ENCODE data around the gene OR10J5. TPM values are rescaled to one million over a fixed set of nuclear protein-coding genes. Genes with fewer than 3 reads are reported as not detected.

Gene OR10J5
- total RNA-seq, 2 experiments from 2014 or later, result not detected

- no peaks in the 10 kb centered on the region for H3K9me3 ChIP-seq (ENCODE audit: low read length)
- no peak for DNase-seq (ENCODE audit: low spot score)
- BruUV-seq (replicated peaks), result no TSS peak
- no peak for TF ChIP-seq EZH2phosphoT487 (IDR thresholded peaks at IDR 0.05; ENCODE audit: borderline replicate concordance, low read depth, low read length)
- TF ChIP-seq, protein P1, sequence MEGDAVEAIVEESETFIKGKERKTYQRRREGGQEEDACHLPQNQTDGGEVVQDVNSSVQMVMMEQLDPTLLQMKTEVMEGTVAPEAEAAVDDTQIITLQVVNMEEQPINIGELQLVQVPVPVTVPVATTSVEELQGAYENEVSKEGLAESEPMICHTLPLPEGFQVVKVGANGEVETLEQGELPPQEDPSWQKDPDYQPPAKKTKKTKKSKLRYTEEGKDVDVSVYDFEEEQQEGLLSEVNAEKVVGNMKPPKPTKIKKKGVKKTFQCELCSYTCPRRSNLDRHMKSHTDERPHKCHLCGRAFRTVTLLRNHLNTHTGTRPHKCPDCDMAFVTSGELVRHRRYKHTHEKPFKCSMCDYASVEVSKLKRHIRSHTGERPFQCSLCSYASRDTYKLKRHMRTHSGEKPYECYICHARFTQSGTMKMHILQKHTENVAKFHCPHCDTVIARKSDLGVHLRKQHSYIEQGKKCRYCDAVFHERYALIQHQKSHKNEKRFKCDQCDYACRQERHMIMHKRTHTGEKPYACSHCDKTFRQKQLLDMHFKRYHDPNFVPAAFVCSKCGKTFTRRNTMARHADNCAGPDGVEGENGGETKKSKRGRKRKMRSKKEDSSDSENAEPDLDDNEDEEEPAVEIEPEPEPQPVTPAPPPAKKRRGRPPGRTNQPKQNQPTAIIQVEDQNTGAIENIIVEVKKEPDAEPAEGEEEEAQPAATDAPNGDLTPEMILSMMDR (conservative IDR thresholded peaks at IDR 0.05; ENCODE audit: low read length), result no peak
- no peak overlapping the region for H3K4me2 ChIP-seq (ENCODE audit: low read length)
- no peak overlapping the region for H2AFZ ChIP-seq (ENCODE audit: low read length)
- no peak overlapping the region for H3K4me3 ChIP-seq (ENCODE audit: low read depth, low read length, poor library complexity, severe bottlenecking)
- ChIA-PET CTCF (ENCODE audit: unreplicated experiment) (no interaction called here), POLR2A (no interaction called here)
- no peaks in the 10 kb centered on the region for H4K20me1 ChIP-seq (ENCODE audit: insufficient read depth, low read length)
- no peaks in the 10 kb centered on the region for H3K36me3 ChIP-seq (ENCODE audit: insufficient read depth, low read length)
- H3K4me1 ChIP-seq (ENCODE audit: insufficient read depth, low read length, poor library complexity, severe bottlenecking), result no peaks in the 10 kb centered on the region
- intact Hi-C loops (cut with micrococcal nuclease; ENCODE audit: unreplicated experiment), result no loop called here
- H3K79me2 ChIP-seq (ENCODE audit: insufficient read depth, low read depth, low read length), result no peaks in the 10 kb centered on the region
- no peaks in the 10 kb centered on the region for H3K9me2 ChIP-seq (ENCODE audit: insufficient read depth, low read length)
- H3K27ac ChIP-seq (ENCODE audit: low read depth, low read length, poor library complexity, severe bottlenecking), result no peak overlapping the region
These were observed 26.2 kb downstream of the OR10J5 start for GRCh38 chr1:159509440-159510228.

- H3K36me3 ChIP-seq (ENCODE audit: insufficient read depth, low read length), result no peaks in the 10 kb centered on the region
- H4K20me1 ChIP-seq (ENCODE audit: insufficient read depth, low read length), result no peaks in the 10 kb centered on the region
- no peak overlapping the region for H3K4me3 ChIP-seq (ENCODE audit: low read depth, low read length, poor library complexity, severe bottlenecking)
- no peaks in the 10 kb centered on the region for H3K9me3 ChIP-seq (ENCODE audit: low read length)
- H3K4me2 ChIP-seq (ENCODE audit: low read length), result no peak overlapping the region
- POLR2A ChIA-PET, result no interaction called here
- intact Hi-C loops (cut with micrococcal nuclease; ENCODE audit: unreplicated experiment), result no loop called here
- H3K27ac ChIP-seq (ENCODE audit: low read depth, low read length, poor library complexity, severe bottlenecking), result no peak overlapping the region
- TF ChIP-seq EZH2phosphoT487 (IDR thresholded peaks at IDR 0.05; ENCODE audit: borderline replicate concordance, low read depth, low read length), result no peak
- no TSS peak for BruUV-seq (replicated peaks)
- no peaks in the 10 kb centered on the region for H3K4me1 ChIP-seq (ENCODE audit: insufficient read depth, low read length, poor library complexity, severe bottlenecking)
- H3K9me2 ChIP-seq (ENCODE audit: insufficient read depth, low read length), result no peaks in the 10 kb centered on the region
- H2AFZ ChIP-seq (ENCODE audit: low read length), result no peak overlapping the region
- H3K79me2 ChIP-seq (ENCODE audit: insufficient read depth, low read depth, low read length), result no peaks in the 10 kb centered on the region
- DNase-seq (ENCODE audit: low spot score), result no peak
- CTCF ChIA-PET (ENCODE audit: unreplicated experiment), result no interaction called here
These were observed 26.9 kb downstream of the OR10J5 start for GRCh38 chr1:159508951-159509350.

- CTCF ChIA-PET (ENCODE audit: unreplicated experiment), result no interaction called here
- Histone ChIP-seq H3K9me2 (ENCODE audit: insufficient read depth, low read length) (no peaks in the 10 kb centered on the region), H3K4me3 (ENCODE audit: low read depth, low read length, poor library complexity, severe bottlenecking) (no peak overlapping the region), H3K9me3 (ENCODE audit: low read length) (no peaks in the 10 kb centered on the region), H4K20me1 (ENCODE audit: insufficient read depth, low read length) (no peaks in the 10 kb centered on the region), H3K4me1 (ENCODE audit: insufficient read depth, low read length, poor library complexity, severe bottlenecking) (no peaks in the 10 kb centered on the region), H3K79me2 (ENCODE audit: insufficient read depth, low read depth, low read length) (no peaks in the 10 kb centered on the region), H3K4me2 (ENCODE audit: low read length) (no peak overlapping the region), H2AFZ (ENCODE audit: low read length) (no peak overlapping the region), H3K36me3 (ENCODE audit: insufficient read depth, low read length) (no peaks in the 10 kb centered on the region), H3K27ac (ENCODE audit: low read depth, low read length, poor library complexity, severe bottlenecking) (no peak overlapping the region)
- no TSS peak for BruUV-seq (replicated peaks)
- POLR2A ChIA-PET, result no interaction called here
- no peak for DNase-seq (ENCODE audit: low spot score)
- intact Hi-C loops (cut with micrococcal nuclease; ENCODE audit: unreplicated experiment), result no loop called here
- TF ChIP-seq, protein P1 (conservative IDR thresholded peaks at IDR 0.05; ENCODE audit: low read length), result no peak
- TF ChIP-seq EZH2phosphoT487 (IDR thresholded peaks at IDR 0.05; ENCODE audit: borderline replicate concordance, low read depth, low read length), result no peak
These were observed 30.1 kb downstream of the OR10J5 start for GRCh38 chr1:159505676-159506075.

All from OCI-LY7 (cell line).